ENCODE results near the gene LCMT2.

- TF ChIP-seq EZH2 (IDR thresholded peaks at IDR 0.05; ENCODE audit: low read length) (no peak), CTCF (optimal IDR thresholded peaks at IDR 0.05 in 1 of 3, IDR thresholded peaks at IDR 0.05 in 1 of 3, conservative IDR thresholded peaks at IDR 0.05 in 1 of 3; ENCODE audit: extremely low read depth in 1 of 3, insufficient read depth in 2 of 3, low read length in 3 of 3) (no peak)
Observed at GRCh38 chr15:43329960-43330779, at the start of gene LCMT2.

All from keratinocyte (primary cell).